Colonic mucosa (tissue), 4 donors: ENCODE results near the gene TK2. TPM values are rescaled to one million over a fixed set of nuclear protein-coding genes. Genes with fewer than 3 reads are reported as not detected.

Source experiments
- DNase-seq: peaks from one replicate; pipeline ENCODE4 v3.0.0-alpha.2; 2020
- H3K27ac ChIP-seq: fragments of 200-600 bp; one replicate; pipeline ENCODE4 v1.8.0; 2021
- H3K27me3 ChIP-seq: fragments of 200-600 bp; one replicate; pipeline ENCODE4 v1.8.0; 2021
- H3K36me3 ChIP-seq: fragments of 200-600 bp; one replicate; pipeline ENCODE4 v1.8.0; 2021
- H3K4me1 ChIP-seq: fragments of 200-600 bp; one replicate; pipeline ENCODE4 v1.8.0; 2021; ENCODE audit warnings: mild to moderate bottlenecking
- H3K4me3 ChIP-seq: fragments of 200-600 bp; one replicate; pipeline ENCODE4 v1.8.0; 2021
- H3K9ac ChIP-seq, 2 donors: one replicate each; pipeline ENCODE4 v1.7.0; 2013; ENCODE audit warnings: control low read depth in 2 of 2, low read depth in 2 of 2, low read length in 2 of 2
- H3K9me3 ChIP-seq: fragments of 200-600 bp; one replicate; pipeline ENCODE4 v1.8.0; 2021
- CTCF ChIP-seq: fragments of 200-600 bp; IDR thresholded peaks from one replicate; pipeline ENCODE4 v1.8.0; 2022; ENCODE audit warnings: antibody characterized with exemption, mild to moderate bottlenecking
- intact Hi-C: fragments of 100-400 bp; cut with DNase I; formaldehyde crosslinking; loops from one replicate; pipeline ENCODE4 v1.14.1; 2022
- total RNA-seq, 2 donors: library from RNA; stranded (reverse); fragmentation: NEBNext Ultra II Directional in 1 of 2; extraction: Animal tissue kit (Norgen Biotek cat#: 25700) in 1 of 2; gene quantifications; one replicate each; pipeline ENCODE4 v1.2.1, GENCODE V29; 2021
- donor health status: healthy.
- donor health status: DM: no; HTN: no; CAD: no.
- donor health status: DM: no; HTN: no; CAD: no.

Gene TK2
- total RNA-seq, 2 donors from 2014 or later, result 11.9 to 17.0 TPM

- no peak for DNase-seq
- intact Hi-C loops, result no loop called here
Observed at GRCh38 chr16:66475232-66475631, 74.7 kb downstream of the TK2 start.

GRCh38 chr16:66474750-66475199, 75.1 kb downstream of the TK2 start:
- Histone ChIP-seq H3K9me3 (no peaks in the 10 kb centered on the region), H3K27ac (no peak overlapping the region), H3K9ac (no peak overlapping the region), H3K4me3 (no peak overlapping the region), H3K27me3 (no peaks in the 10 kb centered on the region), H3K4me1 (no peaks in the 10 kb centered on the region), H3K36me3 (no peaks in the 10 kb centered on the region)
- intact Hi-C loops, result no loop called here
- no peak for TF ChIP-seq CTCF
- DNase-seq, result no peak

More at GRCh38 chr16:66475232-66475631, 74.7 kb downstream of the TK2 start:
- Histone ChIP-seq H3K27ac (no peak overlapping the region), H3K4me3 (no peak overlapping the region), H3K9ac (no peak overlapping the region), H3K27me3 (no peaks in the 10 kb centered on the region), H3K9me3 (no peaks in the 10 kb centered on the region), H3K36me3 (no peaks in the 10 kb centered on the region), H3K4me1 (no peaks in the 10 kb centered on the region)
- no peak for TF ChIP-seq CTCF

- DNase-seq, result no peak
- no peak overlapping the region for H3K4me3 ChIP-seq
- no peak overlapping the region for H3K9ac ChIP-seq
- no peak for TF ChIP-seq CTCF
- H3K36me3 ChIP-seq, result no peaks in the 10 kb centered on the region
- intact Hi-C loops, result no loop called here
- no peak overlapping the region for H3K27ac ChIP-seq
- H3K4me1 ChIP-seq, result no peaks in the 10 kb centered on the region
- H3K9me3 ChIP-seq, result no peaks in the 10 kb centered on the region
- no peaks in the 10 kb centered on the region for H3K27me3 ChIP-seq
Observed at GRCh38 chr16:66473654-66474519, 76.0 kb downstream of the TK2 start.

- H3K27me3 ChIP-seq, result no peaks in the 10 kb centered on the region
- H3K36me3 ChIP-seq, result no peaks in the 10 kb centered on the region
- no peaks in the 10 kb centered on the region for H3K9me3 ChIP-seq
- intact Hi-C loops, result no loop called here
- H3K9ac ChIP-seq, result no peak overlapping the region
- no peak for TF ChIP-seq CTCF
- DNase-seq, result no peak
- H3K4me3 ChIP-seq, result no peak overlapping the region
- H3K27ac ChIP-seq, result no peak overlapping the region
- H3K4me1 ChIP-seq, result no peaks in the 10 kb centered on the region
Observed at GRCh38 chr16:66473051-66473571, 76.8 kb downstream of the TK2 start.

GRCh38 chr16:66471716-66472393, 78.1 kb downstream of the TK2 start:
- Histone ChIP-seq H3K27ac (no peak overlapping the region), H3K27me3 (no peaks in the 10 kb centered on the region), H3K9ac (no peak overlapping the region), H3K4me3 (no peak overlapping the region), H3K4me1 (no peaks in the 10 kb centered on the region), H3K36me3 (no peaks in the 10 kb centered on the region), H3K9me3 (no peaks in the 10 kb centered on the region)
- no peak for TF ChIP-seq CTCF
- DNase-seq, result no peak
- intact Hi-C loops, result no loop called here
